ENCODE results near the gene UNCX.

DNA sequence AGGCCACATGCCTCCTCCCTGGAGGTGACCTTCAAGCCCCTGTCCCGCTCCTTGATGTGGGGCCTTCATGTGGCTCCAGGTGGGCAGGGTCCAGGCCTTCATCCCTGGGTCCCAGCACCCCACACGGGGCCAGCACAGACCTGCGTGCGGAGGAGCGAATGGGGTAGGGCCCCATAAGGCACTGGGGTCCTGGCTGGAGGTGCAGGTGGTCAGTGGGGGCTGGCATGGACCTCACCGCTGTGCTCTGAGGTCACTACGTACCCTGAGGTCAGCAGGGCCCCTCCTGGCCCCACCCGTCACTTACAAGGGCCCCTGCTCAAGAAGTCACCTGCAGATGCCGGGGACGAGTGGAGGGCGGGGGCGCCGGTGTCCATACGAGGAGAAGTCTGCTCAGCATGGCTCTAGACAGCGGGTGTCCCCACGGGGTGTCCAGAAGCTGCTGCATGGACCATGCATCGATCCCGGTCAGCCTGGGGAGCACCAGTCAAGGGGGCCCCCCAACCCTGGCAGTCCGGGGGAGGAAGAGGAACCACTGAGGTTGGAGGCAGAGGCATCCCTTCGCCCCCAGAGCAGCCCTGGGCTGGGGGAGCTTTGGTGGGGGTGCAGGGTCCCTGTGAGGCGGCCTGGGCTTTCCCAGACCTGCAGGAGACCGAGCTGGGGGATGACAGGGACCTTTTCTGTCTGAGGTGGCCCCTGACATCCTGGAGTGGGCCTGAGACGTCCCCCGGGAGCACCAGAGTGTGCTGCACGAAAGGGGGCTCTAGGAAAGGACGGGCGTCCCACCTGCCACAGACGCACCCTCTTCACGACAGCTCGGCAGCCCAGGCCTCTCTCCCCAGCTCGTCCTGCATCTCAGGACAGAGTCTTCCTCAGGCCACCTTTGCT, 34.6 kb downstream of the UNCX start:
- TF ChIP-seq PREB (CRISPR knock-in tag; IDR thresholded peaks at IDR 0.05) = no peak
- TF ChIP-seq, protein P1, sequence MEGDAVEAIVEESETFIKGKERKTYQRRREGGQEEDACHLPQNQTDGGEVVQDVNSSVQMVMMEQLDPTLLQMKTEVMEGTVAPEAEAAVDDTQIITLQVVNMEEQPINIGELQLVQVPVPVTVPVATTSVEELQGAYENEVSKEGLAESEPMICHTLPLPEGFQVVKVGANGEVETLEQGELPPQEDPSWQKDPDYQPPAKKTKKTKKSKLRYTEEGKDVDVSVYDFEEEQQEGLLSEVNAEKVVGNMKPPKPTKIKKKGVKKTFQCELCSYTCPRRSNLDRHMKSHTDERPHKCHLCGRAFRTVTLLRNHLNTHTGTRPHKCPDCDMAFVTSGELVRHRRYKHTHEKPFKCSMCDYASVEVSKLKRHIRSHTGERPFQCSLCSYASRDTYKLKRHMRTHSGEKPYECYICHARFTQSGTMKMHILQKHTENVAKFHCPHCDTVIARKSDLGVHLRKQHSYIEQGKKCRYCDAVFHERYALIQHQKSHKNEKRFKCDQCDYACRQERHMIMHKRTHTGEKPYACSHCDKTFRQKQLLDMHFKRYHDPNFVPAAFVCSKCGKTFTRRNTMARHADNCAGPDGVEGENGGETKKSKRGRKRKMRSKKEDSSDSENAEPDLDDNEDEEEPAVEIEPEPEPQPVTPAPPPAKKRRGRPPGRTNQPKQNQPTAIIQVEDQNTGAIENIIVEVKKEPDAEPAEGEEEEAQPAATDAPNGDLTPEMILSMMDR (IDR thresholded peaks at IDR 0.05 in 2 of 3, conservative IDR thresholded peaks at IDR 0.05 in 1 of 3; ENCODE audit: insufficient read depth in 2 of 3, low read depth in 1 of 3, low read length in 3 of 3) = no peak
- TF ChIP-seq ARID1B (IDR thresholded peaks at IDR 0.05) = no peak
- TF ChIP-seq RB1 (IDR thresholded peaks at IDR 0.05; ENCODE audit: low read depth) = no peak
- no peak for TF ChIP-seq ELF4 (CRISPR knock-in tag; IDR thresholded peaks at IDR 0.05)
- no peak for TF ChIP-seq HMGN3 (IDR thresholded peaks at IDR 0.05; ENCODE audit: borderline replicate concordance, extremely low read depth, insufficient read length, low read depth, low read length)
- TF ChIP-seq YY1 (IDR thresholded peaks at IDR 0.05; ENCODE audit: borderline replicate concordance in 1 of 3, control insufficient read depth in 1 of 3, extremely low read depth in 1 of 3, insufficient read depth in 3 of 3, insufficient read length in 1 of 3, insufficient replicate concordance in 2 of 3, low read depth in 1 of 3, low read length in 2 of 3) = no peak
- TF ChIP-seq ARNT (IDR thresholded peaks at IDR 0.05) = no peak
- TF ChIP-seq HDAC2 (IDR thresholded peaks at IDR 0.05) = no peak
- TF ChIP-seq NCOR1 (IDR thresholded peaks at IDR 0.05) = no peak
- no peak for TF ChIP-seq REST (IDR thresholded peaks at IDR 0.05; ENCODE audit: borderline replicate concordance)
- TF ChIP-seq REST (CRISPR knock-in tag; IDR thresholded peaks at IDR 0.05; ENCODE audit: low read depth) = no peak
- no peak for TF ChIP-seq HNRNPH1 (optimal IDR thresholded peaks at IDR 0.05; ENCODE audit: low read depth, low read length)
- TF ChIP-seq BRCA1 (IDR thresholded peaks at IDR 0.05) = no peak
- TF ChIP-seq BRCA1 (CRISPR knock-in tag; IDR thresholded peaks at IDR 0.05) = no peak
- TF ChIP-seq ATF3 (IDR thresholded peaks at IDR 0.05) = no peak
- no peak for TF ChIP-seq ATF3 (CRISPR knock-in tag; conservative IDR thresholded peaks at IDR 0.05)
